Gastroesophageal sphincter (tissue), 3 donors: ENCODE results near the gene STRIP1.

Source experiments
- CTCF ChIP-seq, 4 experiments: fragments of 200-600 bp in 2 of 4; fragments of 450-650 bp in 2 of 4; sonication (generic) in 1 of 4; IDR thresholded peaks; one replicate each; pipeline ENCODE4 v1.5.1; 2017 to 2019; ENCODE audit warnings: antibody characterized with exemption in 4 of 4, mild to moderate bottlenecking in 2 of 4, moderate library complexity in 2 of 4
- POLR2A ChIP-seq, 2 donors: fragments of 450-650 bp; IDR thresholded peaks; one replicate each; pipeline ENCODE4 v1.6.1; 2017; ENCODE audit warnings: antibody characterized with exemption in 2 of 2, mild to moderate bottlenecking in 2 of 2, moderate library complexity in 1 of 2
- POLR2AphosphoS5 ChIP-seq: sonication (generic); formaldehyde crosslinking; IDR thresholded peaks from one replicate; pipeline ENCODE4 v1.6.1; 2017; ENCODE audit warnings: antibody characterized with exemption

- TF ChIP-seq CTCF (IDR thresholded peaks at IDR 0.05) (no peak), POLR2AphosphoS5 (no peak), POLR2A (IDR thresholded peaks at IDR 0.05) (no peak)
These were observed 31.4 kb downstream of the STRIP1 start for GRCh38 chr1:110065841-110066240.
